Upper lobe of left lung (tissue), 6 donors: ENCODE measurements around the gene TMEM176B. TPM values are rescaled to one million over a fixed set of nuclear protein-coding genes. Genes with fewer than 3 reads are reported as not detected.

Experiments used
- ATAC-seq, 2 donors: fragments of 200-7000 bp; cut with Tn5 transposase; one replicate each; pipeline ENCODE4 v1.9.1; 2022; ENCODE audit warnings: mild to moderate bottlenecking in 2 of 2, moderate library complexity in 2 of 2; ENCODE audit not compliant: low FRiP score in 2 of 2
- DNase-seq, 2 donors: peaks; one replicate each; pipeline ENCODE4 v3.0.0-alpha.2; 2019 to 2020
- H3K27ac ChIP-seq, 4 donors: fragments of 200-600 bp; sonication (generic); one replicate each; pipeline ENCODE4 v1.5.1; 2016 to 2019
- H3K27me3 ChIP-seq, 4 donors: fragments of 200-600 bp; sonication (generic); one replicate each; pipeline ENCODE4 v1.5.1; 2017 to 2019
- H3K36me3 ChIP-seq, 4 donors: fragments of 200-600 bp; sonication (generic); one replicate each; pipeline ENCODE4 v1.5.1; 2016 to 2019
- H3K4me1 ChIP-seq, 4 donors: fragments of 200-600 bp; sonication (generic); one replicate each; pipeline ENCODE4 v1.5.1; 2018 to 2019
- H3K4me3 ChIP-seq, 4 donors: fragments of 200-600 bp; sonication (generic); one replicate each; pipeline ENCODE4 v1.5.1; 2017 to 2019; ENCODE audit warnings: mild to moderate bottlenecking in 2 of 4, moderate library complexity in 1 of 4
- H3K9me3 ChIP-seq, 4 donors: fragments of 200-600 bp; sonication (generic); one replicate each; pipeline ENCODE4 v1.5.1; 2018 to 2019
- CTCF ChIP-seq, 6 experiments: fragments of 450-650 bp in 4 of 6; fragments of 200-600 bp in 2 of 6; sonication (generic) in 2 of 6; IDR thresholded peaks; one replicate each; pipeline ENCODE4 v1.5.1; 2016 to 2019; ENCODE audit warnings: antibody characterized with exemption in 6 of 6
- EP300 ChIP-seq, 4 donors: sonication (generic); formaldehyde crosslinking; IDR thresholded peaks; one replicate each; pipeline ENCODE4 v1.5.1; 2017; ENCODE audit warnings: antibody characterized with exemption in 4 of 4, control low read depth in 2 of 4
- POLR2A ChIP-seq, 4 donors: fragments of 450-650 bp; IDR thresholded peaks; one replicate each; pipeline ENCODE4 v1.5.1; 2016 to 2017; ENCODE audit warnings: antibody characterized with exemption in 4 of 4, mild to moderate bottlenecking in 2 of 4
- POLR2AphosphoS5 ChIP-seq, 2 donors: sonication (generic); formaldehyde crosslinking; IDR thresholded peaks; one replicate each; pipeline ENCODE4 v1.5.1; 2017; ENCODE audit warnings: antibody characterized with exemption in 2 of 2
- WGBS, 2 donors: methylation state at CpG; one replicate each; pipeline ENCODE4 v1.1.5; 2017 to 2018; 5-methylcytosine and 5-hydroxymethylcytosine counted together
- total RNA-seq, 6 donors: library from RNA; depleted of rRNA in 4 of 6; stranded (reverse); fragments of >200 nt in 4 of 6; gene quantifications; one replicate each; pipeline versions ENCODE4 v1.1.0 to v1.2.1, GENCODE V29; 2016 to 2021
- donor health status: DM: no; HTN: no; CAD: no; lungs with moderate emphysema.
- donor health status: DM: no; HTN: yes; CAD: no; lungs with severe emphysema.

Gene TMEM176B
- total RNA-seq, 6 donors from 2014 or later = 10.5 to 82.8 (median 27.4) TPM

- DNase-seq = no peak
- no peak for ATAC-seq
- Histone ChIP-seq H3K4me1 (peaks cover 9 to 19% (median 15%) of the 10 kb centered on the region in 4 donors), H3K27ac (no peak overlapping the region), H3K27me3 (peaks cover 0 to 18% (median 6%) of the 10 kb centered on the region in 4 donors), H3K36me3 (no peaks in the 10 kb centered on the region), H3K9me3 (peaks cover 0 to 19% (median 9%) of the 10 kb centered on the region in 4 donors), H3K4me3 (no peak overlapping the region)
- 89 to 91% methylated on average over 5 of the region's 5 CpGs for WGBS, 2 donors
- TF ChIP-seq EP300 (IDR thresholded peaks at IDR 0.05) = no peak
- TF ChIP-seq POLR2A (IDR thresholded peaks at IDR 0.05) = no peak
- TF ChIP-seq CTCF (IDR thresholded peaks at IDR 0.05) = no peak
- no peak for TF ChIP-seq POLR2AphosphoS5 (IDR thresholded peaks at IDR 0.05)
Measured at GRCh38 chr7:150804802-150805201, 4.6 kb upstream of the TMEM176B start.

- ATAC-seq = no peak
Measured at GRCh38 chr7:150803161-150803860, 3.1 kb upstream of the TMEM176B start.

DNA sequence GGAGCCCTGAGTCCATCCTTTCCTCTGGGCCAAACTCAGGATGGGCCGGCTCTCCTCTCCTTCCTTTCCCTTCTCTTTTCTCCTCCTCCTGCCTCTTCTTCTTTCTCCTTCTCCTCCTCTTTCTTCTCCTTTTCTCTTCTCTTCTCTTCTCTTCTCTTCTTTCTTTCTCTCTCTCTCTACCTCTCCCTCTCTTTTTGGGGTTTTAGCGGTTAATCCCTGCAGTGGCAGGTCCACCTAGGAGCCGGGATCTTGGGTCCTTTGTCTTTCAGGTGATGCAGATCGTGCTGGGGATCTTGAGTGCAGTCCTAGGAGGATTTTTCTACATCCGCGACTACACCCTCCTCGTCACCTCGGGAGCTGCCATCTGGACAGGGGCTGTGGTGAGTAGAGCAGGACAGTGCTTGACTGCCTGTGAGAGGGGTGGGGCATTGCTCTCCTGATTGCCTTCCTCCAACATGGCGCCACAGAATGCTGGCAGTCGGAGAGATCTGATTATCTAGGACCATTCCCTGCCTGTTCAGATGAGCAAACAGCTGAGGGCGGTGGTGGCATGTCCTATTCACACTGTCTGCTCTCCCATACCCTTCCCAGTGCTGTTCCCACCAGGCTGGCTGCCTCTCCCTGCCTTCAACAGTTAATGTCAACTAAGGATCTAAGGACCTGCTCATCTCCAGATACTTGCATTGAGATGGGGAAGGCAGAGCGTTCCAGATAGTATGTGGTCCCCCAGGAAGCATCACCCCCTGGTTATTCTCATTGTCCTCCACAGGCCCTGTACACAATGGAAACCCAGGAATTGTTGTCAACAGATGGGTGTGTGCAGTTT is 2.0 kb upstream of the TMEM176B start:
- Histone ChIP-seq H3K4me1 (peaks cover 9 to 24% (median 17%) of the 10 kb centered on the region in 4 donors), H3K27me3 (peaks cover 0 to 19% (median 6%) of the 10 kb centered on the region in 4 donors), H3K4me3 (peak overlapping the region in 1 of 4 donors; percentile 62), H3K27ac (no peak overlapping the region), H3K36me3 (no peaks in the 10 kb centered on the region), H3K9me3 (peaks cover 0 to 19% (median 9%) of the 10 kb centered on the region in 4 donors)
- ATAC-seq (no peak), DNase-seq (no peak)
- 90 to 93% methylated on average over 9 to 12 of the region's 12 CpGs for WGBS, 2 donors
- TF ChIP-seq EP300 (IDR thresholded peaks at IDR 0.05) (no peak), CTCF (IDR thresholded peaks at IDR 0.05) (no peak), POLR2AphosphoS5 (IDR thresholded peaks at IDR 0.05) (no peak), POLR2A (IDR thresholded peaks at IDR 0.05) (no peak)

More at GRCh38 chr7:150803161-150803860, 3.1 kb upstream of the TMEM176B start:
- Histone ChIP-seq H3K4me1 (peaks cover 9 to 24% (median 17%) of the 10 kb centered on the region in 4 donors), H3K27ac (no peak overlapping the region), H3K9me3 (peaks cover 0 to 19% (median 9%) of the 10 kb centered on the region in 4 donors), H3K4me3 (no peak overlapping the region), H3K27me3 (peaks cover 0 to 19% (median 6%) of the 10 kb centered on the region in 4 donors), H3K36me3 (no peaks in the 10 kb centered on the region)
- no peak for TF ChIP-seq POLR2A (IDR thresholded peaks at IDR 0.05)
- DNase-seq = no peak
- WGBS, 2 donors = 78 to 83% methylated on average over 10 of the region's 10 CpGs

DNA sequence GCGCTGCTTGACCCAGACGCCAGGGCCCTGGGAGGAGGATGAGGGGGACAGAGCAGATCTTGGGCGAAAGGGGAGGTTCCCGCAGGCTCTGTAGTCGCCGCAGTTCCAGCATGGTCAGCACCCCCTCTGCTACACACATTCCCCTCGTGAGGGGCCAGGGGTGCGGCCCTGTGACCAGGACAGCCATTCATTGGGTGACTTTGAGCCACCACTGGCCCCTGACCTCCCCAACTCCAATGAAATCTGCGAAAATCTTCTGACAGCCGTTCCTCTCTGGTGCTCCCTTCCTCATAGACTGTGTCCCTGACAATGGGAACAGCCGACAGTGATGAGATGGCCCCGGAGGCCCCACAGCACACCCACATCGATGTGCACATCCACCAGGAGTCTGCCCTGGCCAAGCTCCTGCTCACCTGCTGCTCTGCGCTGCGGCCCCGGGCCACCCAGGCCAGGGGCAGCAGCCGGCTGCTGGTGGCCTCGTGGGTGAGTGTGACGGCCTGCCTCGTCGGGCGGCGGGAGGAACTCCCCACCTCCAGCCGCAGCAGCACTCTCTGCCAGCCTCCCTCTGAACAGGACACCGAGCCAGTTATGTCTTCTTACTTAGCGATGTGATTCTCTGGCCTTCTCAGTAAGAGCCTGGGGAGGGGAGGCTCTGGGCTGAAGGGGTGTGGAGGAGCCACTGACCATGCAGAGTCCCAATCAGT is 1.2 kb upstream of the TMEM176B start:
- DNase-seq (peak in 1 of 2 donors; percentile 79), ATAC-seq (peak in 1 of 2 donors; percentile 25)
- H3K36me3 ChIP-seq = no peaks in the 10 kb centered on the region
- WGBS, 2 donors = 20 to 41% methylated on average over 9 to 25 of the region's 26 CpGs
- TF ChIP-seq POLR2AphosphoS5 (IDR thresholded peaks at IDR 0.05) (no peak), EP300 (IDR thresholded peaks at IDR 0.05) (no peak), POLR2A (IDR thresholded peaks at IDR 0.05) (no peak), CTCF (IDR thresholded peaks at IDR 0.05) (no peak)
- H3K4me3 ChIP-seq = peak overlapping the region; percentile 32 to 62 (median 48)
- H3K27me3 ChIP-seq = peaks cover 0 to 19% (median 6%) of the 10 kb centered on the region in 4 donors
- H3K27ac ChIP-seq = peak overlapping the region; percentile 55 to 73 (median 68)
- H3K9me3 ChIP-seq = peaks cover 0 to 12% (median 9%) of the 10 kb centered on the region in 4 donors
- H3K4me1 ChIP-seq = peaks cover 9 to 24% (median 17%) of the 10 kb centered on the region in 4 donors
